ENCODE results near the gene FOXO1.

The FOXO1 gene

DNA sequence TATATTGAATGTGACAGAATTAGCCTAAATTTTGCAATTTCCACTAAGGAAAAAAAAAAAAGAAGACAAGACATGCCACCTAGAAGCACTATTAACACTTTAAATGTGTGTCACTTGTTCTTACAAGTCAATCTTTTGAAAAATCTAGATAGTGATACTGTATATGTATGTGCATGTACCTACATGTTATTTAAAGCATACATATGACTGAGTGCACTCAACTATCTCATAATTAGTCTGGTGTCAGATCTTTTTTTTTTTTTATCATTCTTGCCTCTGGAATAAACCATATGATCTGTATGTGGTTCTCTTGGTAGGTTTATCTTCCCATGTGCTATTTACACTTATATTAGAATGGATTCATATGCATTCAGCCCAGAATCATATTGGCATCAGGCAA, 62.3 kb downstream of the FOXO1 start:
- no peak for DNase-seq

DNA sequence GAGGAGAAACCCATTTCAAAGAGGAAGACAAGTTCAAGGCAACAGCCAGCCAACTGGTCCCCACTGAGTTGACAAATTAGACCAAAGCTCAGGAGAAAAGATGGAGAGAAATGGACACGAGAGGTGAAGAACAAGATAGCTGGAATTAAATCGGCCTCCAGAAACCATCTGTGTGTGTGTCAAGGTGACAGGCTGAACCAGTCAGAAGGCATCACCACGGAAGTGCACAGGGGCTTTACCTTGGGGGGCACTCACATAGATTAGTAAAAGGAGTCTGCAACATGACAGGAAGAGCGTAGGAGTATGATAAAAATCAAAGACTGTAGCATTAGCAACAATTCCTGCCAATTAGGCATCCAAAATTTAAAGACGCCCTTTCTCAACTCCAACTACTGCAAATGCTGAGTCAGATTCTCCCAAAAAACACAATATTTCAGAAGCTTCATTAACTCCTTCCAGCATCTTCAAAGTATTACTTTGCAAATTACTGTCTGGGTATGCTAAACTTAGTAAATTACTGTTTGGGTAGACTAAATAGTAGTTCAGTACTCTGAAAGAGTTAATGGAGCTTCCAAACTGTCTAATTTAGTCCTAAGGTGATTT, 66.2 kb downstream of the FOXO1 start:
- no peak for DNase-seq

DNA sequence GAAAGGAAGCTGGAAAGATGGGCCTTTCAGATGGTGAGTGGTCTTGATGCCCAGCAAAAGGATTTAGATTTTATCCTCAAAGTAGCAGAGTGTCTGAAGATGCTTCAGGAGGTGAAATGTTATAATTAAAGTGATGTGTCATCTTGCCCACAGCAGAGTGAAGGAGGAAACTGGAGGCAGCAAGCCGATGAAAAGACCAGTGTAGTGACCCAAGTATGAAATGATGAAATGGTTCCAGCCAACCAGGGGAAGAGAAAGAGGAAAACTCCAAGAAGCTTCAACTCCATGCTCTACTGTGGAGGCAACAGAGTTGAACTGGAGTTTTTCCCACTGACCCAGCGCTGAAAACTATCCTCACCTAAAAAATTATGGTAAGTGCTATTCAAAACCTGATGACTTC, 66.7 kb downstream of the FOXO1 start:
- no peak for DNase-seq

DNA sequence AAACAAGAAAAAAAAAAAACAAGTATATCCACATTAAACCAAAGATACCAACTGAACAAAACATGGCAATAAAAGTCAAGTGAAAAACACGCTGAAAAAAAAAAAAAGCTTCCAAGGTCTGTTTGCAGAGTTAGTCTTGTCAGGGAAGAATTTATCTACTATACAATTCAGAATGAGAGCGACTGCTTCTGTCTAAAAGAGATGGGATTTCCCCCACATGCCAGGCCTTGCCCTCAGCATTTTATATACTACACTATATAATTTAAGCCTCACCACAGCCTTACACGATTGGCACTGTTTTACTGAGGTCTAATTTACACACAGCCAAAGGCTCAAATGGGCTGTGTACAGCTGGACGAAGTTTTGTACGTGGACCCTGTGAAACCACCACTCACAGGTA, 67.3 kb downstream of the FOXO1 start:
- no peak for DNase-seq

DNA sequence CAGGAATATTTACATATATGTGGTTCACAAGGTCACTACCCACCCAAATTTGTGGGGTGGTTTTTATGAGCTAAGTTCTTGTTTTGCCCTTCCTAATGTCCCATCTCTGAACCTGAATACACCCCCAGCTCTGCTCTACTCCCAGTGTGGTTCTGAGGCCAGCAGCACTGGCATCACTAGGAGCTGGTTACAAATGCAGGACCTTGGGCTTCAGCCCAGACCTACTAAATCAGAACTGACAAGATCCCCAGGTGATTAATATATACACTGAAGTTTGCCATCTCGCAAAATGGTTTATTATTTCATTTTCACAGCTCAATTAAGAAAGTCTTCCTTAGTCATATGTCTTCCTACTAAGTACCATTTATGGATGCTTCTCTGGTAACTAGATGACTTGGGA, 67.9 kb downstream of the FOXO1 start:
- no peak for DNase-seq

DNA sequence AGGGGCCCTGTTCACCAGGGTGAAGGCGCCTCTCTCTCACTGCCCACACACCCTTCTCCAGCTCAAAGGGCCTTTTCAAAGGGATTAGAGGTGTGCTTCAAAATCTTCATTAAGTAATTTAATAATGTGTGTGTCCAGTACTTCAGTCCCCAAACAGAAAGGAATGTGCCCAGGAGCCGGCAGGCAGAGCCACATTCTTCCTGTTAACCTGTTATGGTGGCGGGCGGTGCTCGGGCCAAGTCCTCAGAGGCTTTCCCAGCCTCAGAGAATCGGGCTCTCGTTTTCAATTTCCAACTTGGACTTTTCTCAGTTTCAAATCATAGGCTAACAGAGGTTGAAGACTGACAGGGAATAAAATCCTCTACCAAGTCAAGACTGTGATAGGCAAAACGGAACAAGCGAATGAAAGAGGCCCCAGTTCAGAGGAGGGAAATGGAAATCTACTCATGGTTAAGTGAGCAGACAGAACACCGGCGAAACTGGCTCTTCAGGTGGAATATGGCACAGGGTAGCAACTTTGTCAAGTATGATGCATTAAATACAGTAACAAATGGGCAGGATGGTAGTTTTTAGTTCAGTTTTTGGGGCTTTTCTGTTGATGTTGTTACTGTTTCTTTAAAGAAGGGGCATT, 68.6 kb downstream of the FOXO1 start:
- no peak for DNase-seq

DNA sequence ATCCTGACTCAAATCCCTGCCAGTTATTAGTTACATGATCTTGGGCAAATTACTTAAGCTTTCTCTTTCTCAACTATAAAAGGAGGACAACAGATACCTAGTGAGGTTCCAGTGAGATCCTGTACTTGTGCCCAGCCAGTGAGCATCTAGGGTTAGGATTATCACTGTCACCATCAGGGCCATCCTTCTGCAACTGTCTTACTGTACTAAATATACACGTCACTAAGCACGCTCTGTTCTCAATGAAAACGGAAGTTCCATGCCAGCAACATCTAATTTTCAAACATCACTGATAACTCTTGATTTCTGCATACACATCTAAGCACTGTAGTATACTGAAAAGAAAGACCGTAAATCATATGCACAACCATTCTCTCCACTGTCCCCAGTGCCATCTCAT, 70.0 kb downstream of the FOXO1 start:
- no peak for DNase-seq

DNA sequence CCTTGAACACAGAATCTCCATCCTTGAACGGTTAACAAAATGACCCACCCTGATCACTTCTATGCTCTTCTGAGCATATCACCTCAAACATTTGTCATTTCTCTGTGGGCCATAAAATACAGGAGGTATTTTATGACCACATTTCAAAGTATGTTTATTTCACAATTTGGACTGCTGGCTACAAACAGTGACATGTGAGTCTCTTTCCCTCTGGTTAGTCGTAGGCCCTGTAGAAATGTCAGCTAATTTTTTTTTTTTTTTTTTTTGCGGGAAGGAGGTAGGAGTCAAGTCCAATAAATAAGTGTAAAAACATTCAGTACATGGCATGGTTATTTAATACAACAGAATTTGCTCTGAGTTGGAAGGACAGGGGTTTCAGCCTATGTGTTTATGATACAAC, 70.7 kb downstream of the FOXO1 start:
- no peak for DNase-seq

DNA sequence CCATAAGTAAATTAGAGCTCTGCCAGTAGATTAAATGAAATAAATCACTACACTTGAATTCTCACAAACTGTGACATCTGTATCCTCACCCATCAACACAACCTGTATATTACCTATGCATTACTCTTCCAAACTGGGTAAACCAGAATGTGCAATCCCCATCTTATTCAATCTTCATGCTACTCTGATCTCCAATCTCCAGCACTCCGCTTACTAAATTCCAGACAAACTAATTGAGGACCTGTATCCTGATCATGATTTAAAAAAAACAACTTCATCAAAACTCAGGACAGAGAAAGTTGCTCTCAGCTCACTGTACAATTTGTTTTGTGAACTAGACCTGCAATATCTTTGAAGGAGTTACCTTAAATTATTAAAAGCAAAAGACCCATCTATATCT, 74.4 kb downstream of the FOXO1 start:
- DNase-seq = no peak

DNA sequence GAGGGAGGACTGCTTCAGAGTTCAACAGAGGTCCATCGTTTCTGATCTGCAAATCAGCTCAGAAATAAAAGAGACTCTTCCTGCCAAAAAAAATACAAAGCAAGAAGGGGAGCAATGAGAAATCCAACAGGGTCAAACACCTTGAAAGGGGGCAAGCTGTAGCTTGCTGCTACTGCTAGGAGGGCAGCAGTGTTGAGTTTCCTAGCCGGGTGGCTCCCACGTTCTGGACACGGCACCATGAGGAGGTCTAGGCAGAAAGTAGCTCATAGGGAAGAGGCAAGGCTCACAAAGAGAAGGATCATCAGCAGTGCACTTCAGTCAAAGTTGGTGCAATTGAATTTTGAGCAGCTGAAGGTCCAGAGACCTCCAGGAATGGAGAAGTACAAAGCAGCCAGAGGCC, 75.3 kb downstream of the FOXO1 start:
- no peak for DNase-seq

DNA sequence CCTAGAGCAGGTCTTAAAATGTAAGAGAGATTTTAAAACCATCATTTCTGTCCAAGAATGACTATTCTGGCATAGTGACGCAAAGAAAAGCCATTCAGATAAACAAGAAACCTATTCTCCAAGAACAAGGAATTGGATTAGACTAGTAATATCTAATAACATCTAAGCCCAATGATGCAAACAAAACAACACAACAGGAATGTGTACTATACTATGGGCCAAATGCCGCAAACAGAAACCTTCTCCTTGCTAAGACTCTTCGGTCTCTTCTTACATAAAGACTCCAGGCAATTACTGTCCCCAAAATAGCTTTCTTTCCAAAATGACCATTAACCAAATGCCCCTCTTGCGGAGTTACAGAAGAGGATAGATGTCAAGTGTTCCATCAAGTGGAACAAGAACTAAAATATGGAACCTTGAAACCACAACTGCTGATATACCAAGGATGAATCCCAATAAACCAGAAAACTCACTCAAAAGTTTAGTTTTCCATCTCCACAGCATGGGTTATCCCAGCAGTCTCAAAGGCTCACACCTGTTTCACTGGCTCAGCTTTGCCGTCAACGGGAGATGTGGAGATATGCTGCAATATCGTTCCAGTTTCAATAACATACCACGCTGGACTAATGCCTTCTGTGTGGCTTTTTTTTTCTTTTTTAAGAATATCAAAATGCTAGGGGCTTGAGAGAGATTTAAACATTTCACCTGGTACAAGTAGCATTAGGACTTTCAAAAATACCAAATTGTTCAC, 76.2 kb downstream of the FOXO1 start:
- DNase-seq = no peak

DNA sequence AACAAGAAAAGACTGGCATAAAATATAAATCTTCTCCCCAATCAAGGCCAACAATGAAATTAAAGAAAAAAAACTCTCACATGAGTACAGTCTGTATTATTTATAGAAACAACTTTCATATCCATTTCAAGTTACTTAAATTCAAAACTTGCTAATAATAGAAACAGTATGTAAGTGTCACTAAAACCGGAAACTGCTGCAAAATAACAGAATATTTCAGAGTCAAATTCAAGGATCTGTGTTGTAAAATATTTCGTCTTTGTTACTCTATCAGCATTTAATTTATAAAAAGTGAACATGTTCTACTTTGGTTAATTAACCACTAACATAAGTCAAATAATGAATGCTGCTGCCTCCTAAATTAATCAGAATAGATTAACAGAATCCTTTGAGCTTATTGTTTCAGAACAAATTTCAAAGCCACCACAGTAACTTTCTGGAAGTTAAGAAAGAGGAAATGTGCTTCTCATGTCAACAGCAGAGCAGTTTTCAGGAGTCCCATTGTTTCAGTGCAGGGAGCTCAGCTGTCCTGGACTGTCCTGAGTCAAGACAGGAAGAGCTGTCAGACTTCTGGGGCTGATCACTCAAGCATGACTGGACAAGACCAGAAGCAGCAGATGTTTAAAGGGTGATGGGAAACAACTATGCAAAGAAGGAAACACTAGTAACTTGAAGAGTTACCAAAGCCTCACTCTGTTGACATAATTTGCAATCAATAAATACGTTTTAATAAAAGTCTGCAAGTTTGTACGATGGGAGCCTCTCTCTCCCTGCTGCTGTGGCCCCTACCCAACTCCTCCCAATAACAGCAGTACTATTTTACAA, 76.9 kb downstream of the FOXO1 start:
- peak in 1 of 2 experiments; percentile 1 for DNase-seq

DNA sequence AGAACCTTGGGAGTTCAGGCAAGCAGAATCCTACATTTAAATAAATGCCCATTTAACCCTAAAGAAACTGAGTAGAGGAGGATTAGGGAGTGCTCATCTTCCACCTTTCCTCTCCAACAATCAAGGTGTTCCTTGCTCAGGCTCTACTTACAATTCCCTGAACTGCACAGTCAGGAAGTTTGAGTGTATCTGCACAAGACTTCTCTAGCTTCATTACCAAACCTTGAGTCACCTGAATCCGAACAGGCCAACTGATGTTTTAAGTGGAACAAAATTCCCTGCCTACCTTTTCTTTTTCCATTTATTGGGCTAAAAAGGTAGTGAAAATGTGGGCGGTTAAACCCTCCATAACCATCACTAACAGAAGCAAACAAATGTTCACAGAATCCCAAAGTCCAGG, 78.3 kb downstream of the FOXO1 start:
- no peak for DNase-seq

DNA sequence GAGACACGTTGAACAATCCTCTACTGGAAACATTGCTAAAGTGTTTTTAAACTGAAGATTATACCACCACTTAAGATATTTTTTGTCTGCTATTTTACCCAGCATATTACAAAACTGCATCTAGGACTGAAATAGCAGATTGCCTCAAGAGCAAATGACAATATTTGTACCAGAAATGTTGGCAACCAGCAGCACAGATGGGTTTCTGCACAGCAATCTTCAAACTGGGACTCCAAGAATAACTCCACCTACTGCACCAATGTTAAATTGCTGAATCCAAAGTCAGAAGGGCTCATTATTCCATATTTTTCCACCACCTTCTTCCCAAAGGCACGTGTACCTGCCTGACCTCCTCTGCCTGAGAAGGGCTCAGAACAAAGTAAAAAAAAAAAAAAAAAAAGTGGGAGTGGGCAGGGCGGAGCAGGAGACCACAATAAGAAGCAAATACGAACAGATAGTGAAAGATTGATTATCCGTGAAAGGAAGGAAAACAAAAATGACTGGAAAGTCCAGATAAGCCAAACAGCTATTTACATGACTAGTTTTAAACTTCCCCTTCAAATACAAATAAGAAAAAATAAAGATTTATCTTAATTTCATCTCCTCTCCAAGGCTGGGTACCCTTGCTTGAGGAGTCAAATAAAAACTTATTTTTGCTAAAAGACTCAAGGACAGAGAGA, 79.4 kb downstream of the FOXO1 start:
- DNase-seq = no peak

DNA sequence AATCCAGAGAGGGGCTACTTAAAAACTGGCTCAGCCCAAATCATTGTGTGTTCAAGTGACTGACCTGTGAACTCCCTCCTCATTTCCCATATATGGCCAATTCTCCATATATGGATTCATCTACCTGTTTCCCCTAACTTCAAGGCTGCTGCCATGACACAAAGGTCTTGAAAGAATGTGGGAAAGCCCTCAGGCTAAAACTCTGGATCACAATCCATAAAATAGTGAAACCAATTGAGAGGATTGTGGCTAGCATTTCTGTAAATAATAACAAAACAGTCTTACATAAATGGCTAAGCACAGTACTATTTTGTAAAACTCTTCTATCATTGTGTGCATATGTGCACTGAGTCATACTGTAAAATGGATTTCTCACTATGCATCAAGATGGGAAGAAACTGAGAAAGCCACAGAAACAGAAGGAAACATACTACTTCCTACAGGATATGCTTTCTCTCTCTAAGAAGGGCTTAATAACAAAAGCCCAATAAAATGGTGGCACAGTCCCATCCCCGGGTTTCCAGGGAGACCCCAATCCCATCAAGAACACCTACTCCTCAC, 80.5 kb downstream of the FOXO1 start:
- DNase-seq = no peak

DNA sequence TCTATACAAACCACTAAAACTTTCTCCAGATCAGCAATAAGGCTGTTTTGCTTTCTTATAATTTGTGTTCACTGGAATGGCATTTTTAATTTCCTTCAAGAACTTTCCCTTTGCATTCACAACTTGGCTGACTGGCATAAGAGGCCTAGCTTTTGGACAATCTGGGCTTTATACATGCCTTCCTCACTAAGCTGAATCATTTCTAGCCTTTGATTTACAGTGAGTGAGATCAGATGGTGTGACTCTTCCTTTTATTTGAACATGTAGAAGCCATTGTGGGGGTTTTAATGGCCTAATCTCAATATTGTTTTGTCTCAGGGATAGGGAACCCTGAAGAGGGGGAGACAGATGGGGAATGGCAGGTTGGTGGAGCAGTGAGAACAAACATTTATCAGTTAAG, 82.7 kb downstream of the FOXO1 start:
- no peak for DNase-seq

DNA sequence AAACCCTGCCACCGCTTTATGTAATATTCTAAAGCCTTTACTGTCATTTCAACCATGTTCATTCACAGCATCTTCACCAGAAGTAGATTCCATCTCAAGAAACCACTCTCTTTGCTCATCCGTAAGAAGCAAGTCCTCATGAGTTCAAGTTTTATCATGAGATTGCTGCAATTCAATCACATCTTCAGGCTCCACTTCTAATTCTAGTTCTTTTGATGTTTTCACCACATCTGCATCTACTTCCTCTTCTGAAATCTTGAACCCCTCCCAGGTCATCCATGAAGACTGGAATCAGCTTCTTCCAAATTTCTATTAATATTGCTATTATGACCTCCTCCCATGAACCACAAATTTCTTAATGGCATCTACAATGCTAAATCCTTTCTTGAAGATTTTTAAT, 83.9 kb downstream of the FOXO1 start:
- DNase-seq = no peak

DNA sequence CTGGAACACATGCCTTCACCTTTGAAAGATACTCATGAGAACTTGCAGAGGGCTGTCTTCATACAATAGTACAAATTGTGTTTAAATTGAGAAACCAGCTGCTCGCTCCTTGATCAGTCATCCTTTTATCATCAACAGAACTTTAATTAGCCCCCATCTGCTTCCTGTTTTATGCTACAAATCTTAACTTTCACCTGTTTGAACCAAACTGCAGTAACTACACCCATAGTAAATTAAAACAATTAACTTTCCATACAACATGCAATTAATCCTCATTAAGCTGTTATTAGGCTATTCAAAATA, 85.2 kb downstream of the FOXO1 start:
- no peak for DNase-seq

DNA sequence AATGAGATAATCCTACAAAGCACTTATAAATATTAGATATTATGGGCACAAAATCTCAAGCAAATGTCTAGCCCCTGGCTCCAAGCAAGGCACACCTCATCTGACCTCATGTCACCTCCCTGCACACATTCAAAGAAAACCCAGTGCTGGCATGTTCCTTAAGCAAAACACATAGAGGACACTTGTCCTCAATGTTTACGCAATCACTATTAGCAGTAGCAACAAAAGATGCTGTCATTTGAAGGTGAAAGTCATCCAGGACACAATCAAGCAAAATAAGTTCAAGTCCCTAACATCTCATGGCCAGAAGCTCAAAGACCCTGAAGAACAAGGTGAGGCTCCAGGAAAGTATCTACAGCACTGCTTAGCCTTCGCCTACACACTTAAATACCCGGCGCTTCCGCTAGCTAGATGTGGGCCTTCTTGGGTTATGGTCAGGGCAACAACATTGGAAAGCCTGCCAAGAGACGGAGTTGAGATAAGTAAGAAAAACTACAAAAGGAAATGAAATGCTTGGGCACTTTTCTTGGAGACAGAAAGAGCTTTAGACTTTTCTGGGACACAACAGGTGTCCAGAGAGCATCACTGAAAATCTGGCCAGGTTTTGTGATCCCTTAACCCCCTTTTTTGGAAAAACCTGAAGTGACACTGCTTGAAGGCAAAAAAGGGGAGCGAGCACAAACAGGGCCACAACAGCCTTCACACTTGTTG, 85.7 kb downstream of the FOXO1 start:
- no peak for DNase-seq

DNA sequence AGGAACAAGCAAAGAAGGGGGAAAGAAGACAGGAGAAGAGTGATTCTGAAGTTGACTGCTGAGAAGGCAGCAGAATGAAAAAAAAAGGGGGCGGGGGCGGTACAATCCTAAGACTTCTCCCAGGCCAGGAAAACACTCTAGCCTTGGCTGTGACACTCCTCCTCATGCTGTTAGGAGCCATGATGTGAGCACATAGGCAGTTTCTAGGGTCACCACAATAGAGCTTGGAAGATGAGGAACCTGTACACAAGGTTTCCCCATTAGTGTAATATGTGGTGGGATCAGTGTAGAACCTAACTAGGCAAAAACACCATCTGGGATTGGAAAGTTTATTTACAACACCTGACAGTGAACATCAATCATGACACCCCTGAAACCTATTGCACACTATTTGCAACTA, 86.9 kb downstream of the FOXO1 start:
- no peak for DNase-seq

DNA sequence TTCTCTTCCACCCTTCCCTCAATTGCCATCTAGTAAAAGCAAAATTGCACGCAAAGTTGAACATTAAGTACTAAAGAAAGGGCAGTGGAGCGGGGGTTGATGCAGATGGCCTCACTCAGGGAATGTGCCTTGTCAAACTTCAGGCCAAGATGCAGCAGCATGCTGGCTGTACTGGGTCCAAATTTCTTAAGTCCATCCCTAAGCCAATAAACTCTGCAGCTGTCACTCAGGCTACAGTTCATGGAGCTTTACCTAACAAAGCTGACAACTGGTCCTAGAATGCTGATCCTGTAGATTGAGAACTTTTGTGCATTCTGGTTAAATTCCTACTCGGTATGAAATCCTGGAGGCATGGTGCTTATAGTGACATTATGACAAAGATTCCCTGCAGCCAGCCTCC, 88.4 kb downstream of the FOXO1 start:
- no peak for DNase-seq

DNA sequence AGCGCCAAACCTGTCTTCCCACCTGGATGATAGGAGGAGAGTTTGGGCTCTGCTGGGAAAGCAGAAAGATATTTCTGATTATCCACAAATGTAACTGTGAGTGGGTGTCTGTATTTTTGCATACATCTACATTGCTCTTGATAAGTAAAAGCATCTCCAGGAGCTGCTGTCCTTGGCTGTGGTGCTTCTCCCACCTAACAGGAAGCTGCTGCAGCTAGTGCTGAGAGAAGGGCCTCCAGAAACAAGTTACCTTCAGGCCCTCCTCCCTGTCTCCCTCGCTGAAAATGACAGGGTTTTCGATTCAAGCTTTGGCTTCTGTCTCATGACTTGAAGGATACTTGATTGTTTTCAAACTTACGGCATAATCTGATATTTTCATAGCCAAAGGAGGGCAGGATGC, 90.1 kb downstream of the FOXO1 start:
- DNase-seq = no peak

All from SHP77 (cell line).